Measurements from ENCODE around the gene BMERB1.

Gene BMERB1

DNA sequence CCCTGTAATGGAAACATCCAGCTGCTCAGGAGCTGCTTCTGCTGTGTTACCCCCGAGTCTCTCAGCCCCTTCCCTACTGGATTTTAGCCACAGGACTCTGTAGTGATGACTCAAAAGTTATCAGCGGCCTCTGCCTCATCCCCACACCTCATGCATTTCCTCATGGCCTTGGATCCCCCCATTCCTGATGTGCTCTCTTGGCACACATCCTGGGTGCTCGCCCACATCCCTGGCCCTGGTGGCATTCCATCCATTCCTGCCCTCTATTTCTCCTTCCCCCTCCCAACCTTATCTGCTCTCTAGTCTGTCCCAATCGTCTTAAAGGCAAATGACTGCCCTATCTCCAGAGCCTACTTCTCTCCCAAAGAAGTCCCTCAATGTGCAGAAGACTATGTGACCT lies 184.0 kb downstream of the BMERB1 start:
- no peak for TF ChIP-seq CTCF (conservative IDR thresholded peaks at IDR 0.05; ENCODE audit: low read depth, low read length)
- no peak overlapping the region for H3K4me3 ChIP-seq (ENCODE audit: low read depth, low read length)
- peak; percentile 56 for DNase-seq (ENCODE audit: low read depth)

- no peak for DNase-seq (ENCODE audit: low read depth)
- no peak for TF ChIP-seq CTCF (conservative IDR thresholded peaks at IDR 0.05; ENCODE audit: low read depth, low read length)
- H3K4me3 ChIP-seq (ENCODE audit: low read depth, low read length), result no peak overlapping the region
Measured at GRCh38 chr16:15620611-15621195, 186.3 kb downstream of the BMERB1 start.

GRCh38 chr16:15621456-15621855 lies 187.1 kb downstream of the BMERB1 start:
- no peak overlapping the region for H3K4me3 ChIP-seq (ENCODE audit: low read depth, low read length)
- DNase-seq (ENCODE audit: low read depth), result no peak
- TF ChIP-seq CTCF (conservative IDR thresholded peaks at IDR 0.05; ENCODE audit: low read depth, low read length), result no peak

DNA sequence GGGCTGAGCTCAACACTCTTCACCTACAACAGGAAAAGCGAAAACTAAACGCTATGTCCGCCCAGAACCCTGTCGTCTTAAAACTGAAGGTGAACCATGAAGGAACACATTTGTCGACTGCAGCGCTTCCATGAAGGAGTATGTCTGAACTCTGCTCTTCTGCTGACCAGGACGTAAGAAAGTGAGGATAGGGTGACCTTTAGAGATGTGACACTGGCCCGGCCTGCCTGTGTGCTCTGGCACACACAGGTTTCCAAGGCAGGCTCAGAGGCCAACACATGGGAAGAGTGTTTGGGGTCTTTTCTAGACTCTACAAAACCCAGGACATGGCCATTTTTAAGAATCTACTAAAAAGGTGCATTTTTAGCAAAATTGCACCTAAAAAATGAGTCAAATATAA lies 187.5 kb downstream of the BMERB1 start:
- no peak overlapping the region for H3K4me3 ChIP-seq (ENCODE audit: low read depth, low read length)
- no peak for DNase-seq (ENCODE audit: low read depth)
- no peak for TF ChIP-seq CTCF (conservative IDR thresholded peaks at IDR 0.05; ENCODE audit: low read depth, low read length)

DNA sequence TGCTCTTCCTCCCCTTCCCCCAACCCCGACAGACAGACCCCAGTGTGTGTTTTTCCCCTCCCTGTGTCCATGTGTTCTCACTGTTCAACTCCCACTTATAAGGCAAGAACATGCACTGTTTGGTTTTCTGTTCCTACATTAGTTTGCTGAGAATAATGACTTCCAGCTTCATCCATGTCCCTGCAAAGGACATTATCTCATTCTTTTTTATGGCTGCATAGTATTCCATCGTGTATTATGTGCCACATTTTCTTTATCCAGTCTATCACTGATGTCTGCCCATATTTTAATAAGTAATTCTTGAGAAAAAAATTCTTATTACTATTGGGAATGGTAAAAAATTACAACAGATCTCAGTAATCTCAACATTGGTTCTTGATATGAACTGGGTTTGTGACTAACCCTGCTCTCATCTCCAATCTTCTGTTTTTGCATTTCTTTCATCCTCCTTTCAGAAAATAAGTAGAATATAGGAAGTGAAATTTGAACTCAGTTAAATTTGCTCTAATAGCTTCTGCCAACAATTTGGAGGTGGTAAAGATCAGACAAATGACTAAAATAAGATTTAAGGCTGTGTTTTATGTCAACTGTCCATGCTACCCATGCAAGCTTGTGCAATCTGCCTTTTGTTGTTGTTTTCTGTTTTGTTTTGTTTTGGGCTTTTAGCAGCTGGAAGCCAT lies 197.5 kb downstream of the BMERB1 start:
- no peak for DNase-seq (ENCODE audit: low read depth)

GRCh38 chr16:15635926-15636325 lies 201.5 kb downstream of the BMERB1 start:
- DNase-seq (ENCODE audit: low read depth), result no peak
- no peak for TF ChIP-seq CTCF (conservative IDR thresholded peaks at IDR 0.05; ENCODE audit: low read depth, low read length)
- H3K4me3 ChIP-seq (ENCODE audit: low read depth, low read length), result no peak overlapping the region

More for the DNA sequence above, 197.5 kb downstream of the BMERB1 start:
- H3K4me3 ChIP-seq (ENCODE audit: low read depth, low read length), result no peak overlapping the region
- TF ChIP-seq CTCF (conservative IDR thresholded peaks at IDR 0.05; ENCODE audit: low read depth, low read length), result no peak

DNA sequence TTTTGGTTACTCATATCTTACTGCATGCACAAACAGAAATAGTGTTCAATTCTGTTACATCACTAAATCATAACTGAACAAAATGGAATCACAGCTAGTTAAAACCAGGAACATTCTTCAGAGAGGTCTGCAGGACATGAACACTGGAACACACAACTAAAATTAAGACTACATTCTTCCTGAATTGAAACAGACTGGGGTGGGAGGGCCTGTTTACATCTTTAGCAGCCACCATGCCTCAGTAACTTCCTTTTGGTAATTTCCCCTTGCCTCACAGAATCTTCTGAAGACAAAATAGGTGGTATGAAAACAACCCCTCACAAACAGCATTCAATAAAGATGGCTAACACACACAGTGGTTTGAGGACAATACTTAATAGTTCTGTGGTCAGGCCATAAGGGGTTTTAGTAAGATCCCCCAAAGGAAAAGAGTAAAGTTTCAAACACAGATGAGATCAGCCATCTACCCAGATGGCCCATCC lies 202.0 kb downstream of the BMERB1 start:
- TF ChIP-seq CTCF (conservative IDR thresholded peaks at IDR 0.05; ENCODE audit: low read depth, low read length), result no peak
- H3K4me3 ChIP-seq (ENCODE audit: low read depth, low read length), result no peak overlapping the region
- no peak for DNase-seq (ENCODE audit: low read depth)
